GM08714 (cell line): ENCODE data around the gene HAO1.

Experiments used
- H3K4me3 ChIP-seq: fragments of 200-500 bp; sonication (Bioruptor generic); 2 replicates; pipeline ENCODE4 v1.5.1; 2014; ENCODE audit warnings: mild to moderate bottlenecking, low read length, inconsistent platforms
- ZNF274 ChIP-seq: IDR thresholded peaks from 2 replicates; pipeline ENCODE4 v1.6.1; 2012; ENCODE audit warnings: mild to moderate bottlenecking, low read depth, low read length

The HAO1 gene

DNA sequence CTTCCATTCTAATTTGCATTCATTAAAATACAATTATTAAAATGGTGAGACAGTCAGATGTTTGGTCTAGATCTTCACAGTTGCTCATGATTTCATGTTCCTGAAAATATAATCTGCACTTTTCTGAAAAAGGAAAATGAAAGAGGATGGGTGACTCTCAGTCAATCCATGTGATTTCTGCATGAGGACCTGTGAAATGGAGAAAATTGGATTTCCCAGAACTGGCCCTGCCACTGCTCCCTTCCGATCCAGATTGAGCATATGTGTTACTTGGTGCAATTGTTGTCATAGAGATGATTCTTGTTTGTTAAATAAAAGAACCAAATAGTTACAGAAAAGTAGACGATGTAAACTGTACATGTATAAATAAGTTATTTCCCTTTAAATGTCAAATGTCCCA, 37.4 kb downstream of the HAO1 start:
- H3K4me3 ChIP-seq = no peak overlapping the region
- no peak for TF ChIP-seq ZNF274

DNA sequence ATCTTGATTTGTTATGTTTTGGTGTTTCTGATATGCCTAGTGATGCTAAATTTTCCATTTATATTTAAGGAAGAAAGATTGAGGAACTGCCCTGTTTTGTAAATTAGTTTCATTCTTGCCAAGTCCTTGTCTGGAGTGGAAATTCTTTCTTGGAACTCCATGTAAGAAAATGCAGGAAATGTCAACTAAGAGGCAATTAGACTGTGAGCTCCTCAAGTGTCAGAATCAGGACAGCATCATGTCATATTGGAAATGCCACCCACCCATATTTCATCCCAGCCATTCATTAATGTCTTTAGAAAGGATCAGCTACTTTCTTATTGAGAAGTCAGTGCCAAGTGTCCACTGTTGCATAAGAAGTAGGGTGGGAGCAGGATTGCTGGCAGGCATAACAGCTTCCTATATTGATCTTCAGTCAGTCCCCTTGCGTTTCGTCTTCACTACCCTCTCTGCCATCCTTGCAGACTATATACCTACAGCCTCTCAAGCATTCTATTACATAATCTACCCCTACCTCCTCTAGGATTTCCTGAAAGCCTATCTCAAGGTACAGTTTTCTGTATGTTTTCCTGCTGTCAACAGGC, 42.4 kb downstream of the HAO1 start:
- no peak for TF ChIP-seq ZNF274
- no peak overlapping the region for H3K4me3 ChIP-seq

DNA sequence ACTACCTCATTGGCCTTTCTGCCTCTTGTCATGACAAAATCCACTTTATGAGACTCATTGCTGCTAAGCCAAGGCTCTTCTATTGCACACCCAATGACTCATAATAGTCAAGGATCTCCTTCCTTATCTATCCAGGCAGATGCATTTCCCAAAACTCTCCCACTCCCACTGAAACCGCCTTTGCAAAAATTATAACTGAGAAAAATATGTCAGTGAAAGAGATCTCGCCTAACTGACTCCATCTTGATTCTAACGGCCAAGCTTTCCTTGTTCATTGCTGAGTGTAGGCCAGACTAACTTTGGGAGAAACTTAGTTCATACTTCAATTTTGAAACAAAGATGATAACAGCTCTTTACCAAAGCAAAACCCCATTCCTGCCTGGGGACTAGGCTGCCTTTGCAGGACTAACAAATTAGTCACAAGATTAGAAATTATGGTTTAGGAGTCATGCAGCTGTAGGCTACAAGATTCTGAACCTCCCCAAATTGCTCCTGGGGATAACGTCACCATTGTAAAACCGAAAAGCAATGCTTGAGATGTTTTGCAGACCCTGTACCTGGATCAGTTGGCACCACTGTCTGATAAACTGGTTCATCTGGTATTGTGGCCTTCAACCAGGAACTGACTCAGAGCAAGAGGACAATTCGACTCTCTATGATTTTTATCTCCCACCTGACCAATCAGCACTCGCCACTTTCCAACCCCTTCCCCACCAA, 47.1 kb downstream of the HAO1 start:
- no peak for TF ChIP-seq ZNF274
- H3K4me3 ChIP-seq = no peak overlapping the region

DNA sequence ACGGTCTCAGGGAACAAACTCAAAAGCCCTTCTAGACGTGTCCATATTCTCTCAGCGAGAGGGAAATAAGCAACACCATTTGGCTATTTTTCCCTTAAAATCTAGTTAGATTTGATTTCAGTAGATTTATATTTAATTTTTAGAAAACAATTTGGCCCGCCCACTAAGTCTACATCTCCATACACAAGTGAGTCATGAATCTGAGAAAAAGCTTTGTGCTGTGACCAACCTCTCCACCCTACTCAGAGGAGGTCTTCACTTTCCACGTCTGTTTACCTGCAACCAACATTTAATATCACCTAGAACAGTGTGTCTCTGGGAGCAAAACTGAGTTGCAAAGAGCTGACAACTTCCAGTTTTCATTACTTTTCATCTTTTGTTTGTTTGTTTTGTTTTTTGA, 48.6 kb downstream of the HAO1 start:
- no peak for TF ChIP-seq ZNF274
- H3K4me3 ChIP-seq = no peak overlapping the region

DNA sequence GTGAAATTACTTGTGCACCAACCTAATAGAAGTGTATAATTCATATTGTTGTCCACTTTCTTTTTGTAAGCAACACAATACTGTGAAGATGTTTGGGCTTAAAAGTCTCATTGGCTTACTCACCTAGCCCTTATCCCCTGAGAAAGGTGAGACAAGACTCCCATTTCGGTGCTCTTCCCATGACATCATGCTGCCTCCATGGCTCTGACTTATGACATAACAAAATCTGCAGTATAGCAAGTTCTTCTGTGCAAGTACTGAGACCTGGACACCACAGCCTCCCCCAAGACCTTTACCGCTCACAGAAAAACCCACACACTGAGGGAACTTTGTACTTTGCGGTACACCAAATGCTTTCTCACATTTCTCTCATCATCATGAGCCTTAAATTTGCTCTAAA, 50.5 kb downstream of the HAO1 start:
- no peak overlapping the region for H3K4me3 ChIP-seq
- TF ChIP-seq ZNF274 = no peak

DNA sequence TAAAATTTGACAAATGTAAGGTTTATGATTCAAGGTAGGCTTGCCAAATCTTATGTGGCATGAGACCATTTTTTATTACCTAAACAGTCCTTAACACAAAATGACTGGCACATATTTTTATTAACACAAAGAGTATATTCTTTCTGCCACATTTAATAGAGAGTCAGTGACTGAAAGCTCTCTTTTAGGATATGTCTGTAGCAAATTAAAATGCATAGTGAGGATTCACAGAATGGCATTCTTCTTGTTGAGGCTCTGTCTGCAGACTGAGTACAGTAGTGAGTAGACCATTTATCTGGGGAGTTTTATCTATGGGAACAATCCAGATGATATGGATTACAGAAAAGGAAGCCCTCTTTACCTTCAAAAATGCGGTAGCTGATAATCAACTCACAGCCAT, 56.5 kb downstream of the HAO1 start:
- no peak for TF ChIP-seq ZNF274
- no peak overlapping the region for H3K4me3 ChIP-seq

DNA sequence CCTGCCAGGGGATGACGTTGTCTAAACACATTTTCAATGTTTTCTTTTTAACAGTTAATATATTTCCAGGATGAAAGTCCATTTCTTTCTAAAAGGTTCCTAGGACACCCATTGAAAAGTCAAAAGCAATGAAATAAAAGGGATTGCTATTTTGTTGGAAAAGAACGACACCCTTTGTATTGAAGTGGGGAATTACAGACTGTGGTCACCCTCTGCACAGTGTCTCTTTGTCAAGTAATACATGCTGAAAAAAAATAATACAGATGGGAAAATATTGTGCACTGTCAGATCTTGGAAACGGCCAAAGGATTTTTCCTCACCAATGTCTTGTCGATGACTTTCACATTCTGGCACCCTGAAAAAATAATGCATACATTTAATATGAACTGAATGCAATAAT, 56.9 kb downstream of the HAO1 start:
- no peak overlapping the region for H3K4me3 ChIP-seq
- TF ChIP-seq ZNF274 = no peak

DNA sequence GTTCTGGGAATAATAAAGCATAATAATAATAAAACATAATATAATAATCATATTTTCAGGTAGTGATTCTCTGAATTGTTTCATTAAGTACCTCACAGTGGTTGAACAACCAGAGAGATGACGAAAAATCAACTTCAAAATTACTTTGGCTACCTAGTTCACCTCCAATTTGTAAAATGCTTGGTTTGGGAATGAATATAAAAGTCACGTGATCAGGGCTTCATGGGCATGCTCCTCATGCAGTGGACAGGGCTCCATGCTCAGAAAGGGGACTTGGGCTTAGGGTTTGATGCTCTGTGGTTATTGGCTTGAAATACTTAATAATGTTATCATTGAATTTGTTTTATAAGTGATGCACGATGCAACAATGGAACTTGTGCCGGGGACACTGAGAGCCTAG, 58.2 kb downstream of the HAO1 start:
- TF ChIP-seq ZNF274 = no peak
- no peak overlapping the region for H3K4me3 ChIP-seq

DNA sequence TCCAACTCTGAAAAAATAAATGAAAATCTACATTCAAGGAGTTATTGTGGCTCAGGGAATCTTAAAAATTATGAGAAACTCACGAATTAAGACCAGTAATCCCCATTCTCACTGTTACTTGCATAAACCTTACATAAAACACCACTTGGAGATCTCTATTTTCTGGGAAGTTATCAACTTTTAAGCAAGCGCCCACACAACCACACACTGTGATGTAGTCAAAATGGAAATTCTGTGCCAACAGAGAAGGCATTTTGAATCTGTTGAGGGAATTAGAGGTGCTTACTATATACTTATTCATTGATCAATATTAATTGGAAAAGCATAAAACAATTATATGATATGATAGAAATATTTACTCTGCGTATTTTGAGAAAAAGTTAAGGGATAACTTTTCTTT, 58.7 kb downstream of the HAO1 start:
- TF ChIP-seq ZNF274 = no peak

DNA sequence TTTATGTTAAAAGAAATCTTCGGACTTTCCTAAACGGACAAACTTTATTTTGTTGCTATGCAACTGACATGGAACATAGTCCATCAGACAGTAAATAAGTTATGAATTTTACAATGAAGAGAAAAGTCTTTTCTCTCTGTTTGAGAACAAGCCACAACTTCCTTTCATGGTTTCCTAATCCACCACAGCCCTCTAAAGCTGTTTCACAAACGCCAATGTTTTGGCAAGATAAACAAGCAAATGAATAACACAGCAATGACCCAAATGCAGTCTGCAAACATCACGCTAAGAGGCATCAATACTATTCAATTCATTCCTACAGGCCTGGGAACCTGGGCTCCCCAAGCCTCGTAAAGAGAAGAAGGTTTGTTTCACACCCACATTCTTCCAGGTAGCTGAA, 60.4 kb downstream of the HAO1 start:
- TF ChIP-seq ZNF274 = no peak
- no peak overlapping the region for H3K4me3 ChIP-seq

More for the DNA sequence above, 58.7 kb downstream of the HAO1 start:
- no peak overlapping the region for H3K4me3 ChIP-seq

DNA sequence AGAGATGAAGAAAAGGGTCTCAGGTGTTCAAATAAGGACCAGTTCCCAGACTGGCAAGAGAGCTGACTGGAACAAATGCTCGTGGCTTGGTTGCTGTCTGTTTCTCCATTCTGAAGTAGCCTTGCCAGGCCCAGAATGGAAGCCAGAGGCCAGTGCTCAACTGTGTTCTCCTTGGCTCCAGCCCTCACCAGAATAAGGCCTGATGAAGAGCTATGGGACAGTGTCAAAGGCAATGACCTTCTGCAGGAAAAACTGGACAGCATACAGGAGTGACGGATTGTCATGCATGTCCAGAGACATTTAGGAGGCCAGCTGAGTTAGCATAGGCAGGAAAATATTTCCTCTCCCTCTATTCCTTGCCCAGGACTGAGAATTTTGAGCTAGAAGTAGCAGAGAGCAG, 72.2 kb downstream of the HAO1 start:
- TF ChIP-seq ZNF274 = no peak
- H3K4me3 ChIP-seq = no peak overlapping the region

DNA sequence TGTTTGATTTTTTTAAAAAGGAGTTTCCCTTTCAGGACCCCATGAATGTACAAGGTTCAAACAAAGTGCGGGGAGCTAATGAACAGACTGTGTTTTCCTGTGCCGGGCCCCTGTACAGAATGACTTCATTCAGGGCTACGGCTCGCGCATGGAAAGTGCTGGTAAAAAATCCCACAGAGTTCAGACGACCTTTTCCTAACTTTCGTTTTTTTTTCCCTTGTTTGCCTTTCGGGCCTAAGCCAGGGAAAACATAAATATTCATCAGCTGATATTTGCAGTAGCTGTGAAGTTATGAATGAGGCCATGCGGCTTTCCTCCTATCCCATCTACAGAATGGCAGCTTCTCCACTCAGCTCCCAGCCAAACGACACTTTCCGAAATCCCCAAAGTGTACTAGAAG, 74.0 kb downstream of the HAO1 start:
- no peak overlapping the region for H3K4me3 ChIP-seq
- TF ChIP-seq ZNF274 = no peak

DNA sequence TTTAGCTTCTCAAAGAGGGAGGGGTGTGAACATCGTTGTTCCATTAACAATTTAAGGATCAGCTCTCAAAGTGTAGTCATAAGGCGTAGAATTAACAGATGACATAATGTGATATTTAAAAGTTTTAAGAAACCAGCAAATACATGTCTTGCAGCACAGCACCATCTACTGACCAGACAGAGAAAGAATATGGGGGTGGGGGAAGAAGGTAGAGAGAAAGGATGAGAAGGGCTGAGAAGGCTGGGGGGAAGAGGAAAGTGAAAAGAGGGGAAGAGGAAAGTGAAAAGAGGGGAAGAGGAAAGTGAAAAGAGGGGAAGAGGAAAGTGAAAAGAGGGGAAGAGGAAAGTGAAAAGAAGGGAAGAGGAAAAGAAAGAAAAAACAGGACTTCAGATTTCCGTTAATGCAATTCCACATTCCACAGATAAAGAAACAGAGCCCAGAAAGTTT, 80.9 kb downstream of the HAO1 start:
- H3K4me3 ChIP-seq = no peak overlapping the region
- no peak for TF ChIP-seq ZNF274

DNA sequence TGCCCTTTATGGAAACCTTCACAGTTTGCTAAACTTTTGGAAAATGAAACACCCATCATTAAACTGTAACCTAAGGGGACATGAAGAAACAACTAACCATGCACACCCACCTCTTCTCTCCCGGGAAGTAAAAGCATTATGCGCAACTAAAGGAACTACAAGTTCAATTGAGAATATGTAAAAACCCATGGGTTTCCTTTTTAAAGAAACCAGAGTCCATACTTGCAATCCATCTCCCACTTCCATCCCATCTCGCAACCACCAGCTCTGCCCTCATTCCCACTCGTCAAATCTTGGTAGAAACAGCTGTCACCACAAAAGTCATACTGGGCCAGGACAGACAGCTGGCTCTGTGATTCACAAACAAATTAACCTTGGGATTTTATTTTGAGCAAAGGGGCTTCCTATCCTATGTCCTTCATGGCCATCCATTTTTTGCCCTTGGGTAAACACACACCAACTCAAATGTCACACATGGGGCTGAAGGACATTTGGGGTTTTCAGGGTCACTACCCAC, 81.5 kb downstream of the HAO1 start:
- H3K4me3 ChIP-seq = no peak overlapping the region
- no peak for TF ChIP-seq ZNF274

DNA sequence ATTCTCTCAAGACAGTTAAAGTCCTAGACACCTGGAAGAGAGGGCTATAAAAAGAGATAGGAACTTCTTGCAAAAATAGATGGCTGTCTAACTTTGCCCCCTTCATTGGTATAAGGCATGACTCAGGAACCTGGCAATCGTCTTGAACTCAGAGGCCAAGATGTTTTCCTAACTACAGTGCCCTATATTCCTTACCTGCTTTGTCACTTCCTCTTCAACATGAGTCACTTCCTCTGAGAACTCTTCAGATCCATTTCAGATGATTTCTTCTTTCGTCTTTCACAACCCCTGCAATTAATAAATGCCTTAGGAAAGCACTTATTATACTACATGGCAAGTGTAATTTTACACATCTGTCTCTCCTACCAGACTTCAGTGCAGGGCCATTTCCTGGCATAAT, 83.5 kb downstream of the HAO1 start:
- TF ChIP-seq ZNF274 = no peak

More for the DNA sequence above, 83.5 kb downstream of the HAO1 start:
- H3K4me3 ChIP-seq = no peak overlapping the region
